Panc1 (cell line): Measurements from ENCODE around the gene PDE3B.

Experiments used
- TCF7L2 ChIP-seq: IDR thresholded peaks from 2 replicates; pipeline ENCODE4 v1.6.1; 2011; ENCODE audit warnings: mild to moderate bottlenecking, low read depth, low read length, inconsistent platforms
- TF ChIP-seq, protein P1 (sequence below): fragments of 450-650 bp; IDR thresholded peaks from 2 replicates; pipeline ENCODE4 v1.5.1; 2017; ENCODE audit warnings: mild to moderate bottlenecking
- TF ChIP-seq, protein P2 (sequence below), 2 experiments: IDR thresholded peaks; 2 replicates each; pipeline ENCODE4 v1.6.1; 2011 to 2012; ENCODE audit warnings: low read depth in 2 of 2, control low read depth in 1 of 2, low read length in 1 of 2, mild to moderate bottlenecking in 1 of 2, moderate library complexity in 1 of 2; ENCODE audit not compliant: insufficient read depth in 1 of 2

DNA sequence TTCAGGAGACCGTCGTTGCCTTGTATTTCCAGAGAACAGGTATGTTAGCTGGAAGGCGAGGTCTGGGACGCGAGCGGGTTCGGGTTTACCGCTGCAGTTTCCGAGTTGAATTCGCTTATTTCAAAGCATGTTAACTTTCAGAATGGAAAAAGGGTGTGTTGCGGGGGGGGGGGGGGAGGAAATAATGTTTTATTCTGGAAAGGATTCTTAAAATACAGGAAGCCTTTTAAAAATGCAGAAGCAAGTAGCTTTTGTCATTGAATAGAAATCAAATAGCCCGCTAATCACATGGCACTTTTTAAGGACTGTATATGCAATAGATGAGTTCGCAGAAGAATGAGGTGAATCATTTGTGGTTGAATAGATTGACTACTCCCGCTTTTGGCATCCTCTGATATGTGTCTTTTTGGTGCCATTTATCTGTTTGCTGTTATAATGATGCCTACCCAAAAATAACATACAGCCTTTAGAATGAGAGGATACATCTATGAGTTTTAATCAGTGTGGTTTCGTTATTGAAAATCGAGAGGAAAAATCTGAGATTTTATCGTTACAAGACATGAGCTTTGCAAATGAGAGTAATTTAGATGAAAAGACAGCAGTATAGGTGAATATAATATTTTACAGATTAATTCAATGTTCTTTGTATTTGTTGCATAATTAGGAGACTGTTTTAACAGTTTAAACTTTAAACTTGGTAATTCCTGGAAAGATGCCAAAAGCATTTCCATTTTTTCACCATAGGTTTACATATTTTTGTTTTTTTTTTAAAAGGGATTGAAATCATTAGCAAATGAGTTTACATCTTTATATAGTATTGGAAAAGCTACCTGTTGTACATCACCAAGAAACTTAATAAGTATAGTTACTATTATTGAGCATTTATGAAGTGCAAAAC is 1.7 kb downstream of the PDE3B start:
- TF ChIP-seq, protein P1, sequence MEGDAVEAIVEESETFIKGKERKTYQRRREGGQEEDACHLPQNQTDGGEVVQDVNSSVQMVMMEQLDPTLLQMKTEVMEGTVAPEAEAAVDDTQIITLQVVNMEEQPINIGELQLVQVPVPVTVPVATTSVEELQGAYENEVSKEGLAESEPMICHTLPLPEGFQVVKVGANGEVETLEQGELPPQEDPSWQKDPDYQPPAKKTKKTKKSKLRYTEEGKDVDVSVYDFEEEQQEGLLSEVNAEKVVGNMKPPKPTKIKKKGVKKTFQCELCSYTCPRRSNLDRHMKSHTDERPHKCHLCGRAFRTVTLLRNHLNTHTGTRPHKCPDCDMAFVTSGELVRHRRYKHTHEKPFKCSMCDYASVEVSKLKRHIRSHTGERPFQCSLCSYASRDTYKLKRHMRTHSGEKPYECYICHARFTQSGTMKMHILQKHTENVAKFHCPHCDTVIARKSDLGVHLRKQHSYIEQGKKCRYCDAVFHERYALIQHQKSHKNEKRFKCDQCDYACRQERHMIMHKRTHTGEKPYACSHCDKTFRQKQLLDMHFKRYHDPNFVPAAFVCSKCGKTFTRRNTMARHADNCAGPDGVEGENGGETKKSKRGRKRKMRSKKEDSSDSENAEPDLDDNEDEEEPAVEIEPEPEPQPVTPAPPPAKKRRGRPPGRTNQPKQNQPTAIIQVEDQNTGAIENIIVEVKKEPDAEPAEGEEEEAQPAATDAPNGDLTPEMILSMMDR = no peak
- TF ChIP-seq, protein P2, sequence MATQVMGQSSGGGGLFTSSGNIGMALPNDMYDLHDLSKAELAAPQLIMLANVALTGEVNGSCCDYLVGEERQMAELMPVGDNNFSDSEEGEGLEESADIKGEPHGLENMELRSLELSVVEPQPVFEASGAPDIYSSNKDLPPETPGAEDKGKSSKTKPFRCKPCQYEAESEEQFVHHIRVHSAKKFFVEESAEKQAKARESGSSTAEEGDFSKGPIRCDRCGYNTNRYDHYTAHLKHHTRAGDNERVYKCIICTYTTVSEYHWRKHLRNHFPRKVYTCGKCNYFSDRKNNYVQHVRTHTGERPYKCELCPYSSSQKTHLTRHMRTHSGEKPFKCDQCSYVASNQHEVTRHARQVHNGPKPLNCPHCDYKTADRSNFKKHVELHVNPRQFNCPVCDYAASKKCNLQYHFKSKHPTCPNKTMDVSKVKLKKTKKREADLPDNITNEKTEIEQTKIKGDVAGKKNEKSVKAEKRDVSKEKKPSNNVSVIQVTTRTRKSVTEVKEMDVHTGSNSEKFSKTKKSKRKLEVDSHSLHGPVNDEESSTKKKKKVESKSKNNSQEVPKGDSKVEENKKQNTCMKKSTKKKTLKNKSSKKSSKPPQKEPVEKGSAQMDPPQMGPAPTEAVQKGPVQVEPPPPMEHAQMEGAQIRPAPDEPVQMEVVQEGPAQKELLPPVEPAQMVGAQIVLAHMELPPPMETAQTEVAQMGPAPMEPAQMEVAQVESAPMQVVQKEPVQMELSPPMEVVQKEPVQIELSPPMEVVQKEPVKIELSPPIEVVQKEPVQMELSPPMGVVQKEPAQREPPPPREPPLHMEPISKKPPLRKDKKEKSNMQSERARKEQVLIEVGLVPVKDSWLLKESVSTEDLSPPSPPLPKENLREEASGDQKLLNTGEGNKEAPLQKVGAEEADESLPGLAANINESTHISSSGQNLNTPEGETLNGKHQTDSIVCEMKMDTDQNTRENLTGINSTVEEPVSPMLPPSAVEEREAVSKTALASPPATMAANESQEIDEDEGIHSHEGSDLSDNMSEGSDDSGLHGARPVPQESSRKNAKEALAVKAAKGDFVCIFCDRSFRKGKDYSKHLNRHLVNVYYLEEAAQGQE (IDR thresholded peaks at IDR 0.05; ENCODE audit: insufficient read depth in 1 of 2, low read depth in 2 of 2, low read length in 1 of 2) = no peak
- TF ChIP-seq TCF7L2 = no peak
